ENCODE results near the gene BSN.

- TF ChIP-seq CTCF (IDR thresholded peaks at IDR 0.05; ENCODE audit: low read depth, low read length), result no peak
- no peak for TF ChIP-seq EZH2phosphoT487 (IDR thresholded peaks at IDR 0.05; ENCODE audit: low read depth)
These were observed 112.3 kb downstream of the BSN start for GRCh38 chr3:49666592-49666991.

Measured in OCI-LY3 (cell line).